LNCAP (cell line): ENCODE data around the gene CCDC85C.

Experiments used
- TF ChIP-seq, protein P1 (sequence below): fragments of 450-650 bp; IDR thresholded peaks from 2 replicates; pipeline ENCODE4 v1.5.1; 2017; ENCODE audit warnings: mild to moderate bottlenecking

Gene CCDC85C

GRCh38 chr14:99506276-99506675, 97.7 kb downstream of the CCDC85C start:
- TF ChIP-seq, protein P1, sequence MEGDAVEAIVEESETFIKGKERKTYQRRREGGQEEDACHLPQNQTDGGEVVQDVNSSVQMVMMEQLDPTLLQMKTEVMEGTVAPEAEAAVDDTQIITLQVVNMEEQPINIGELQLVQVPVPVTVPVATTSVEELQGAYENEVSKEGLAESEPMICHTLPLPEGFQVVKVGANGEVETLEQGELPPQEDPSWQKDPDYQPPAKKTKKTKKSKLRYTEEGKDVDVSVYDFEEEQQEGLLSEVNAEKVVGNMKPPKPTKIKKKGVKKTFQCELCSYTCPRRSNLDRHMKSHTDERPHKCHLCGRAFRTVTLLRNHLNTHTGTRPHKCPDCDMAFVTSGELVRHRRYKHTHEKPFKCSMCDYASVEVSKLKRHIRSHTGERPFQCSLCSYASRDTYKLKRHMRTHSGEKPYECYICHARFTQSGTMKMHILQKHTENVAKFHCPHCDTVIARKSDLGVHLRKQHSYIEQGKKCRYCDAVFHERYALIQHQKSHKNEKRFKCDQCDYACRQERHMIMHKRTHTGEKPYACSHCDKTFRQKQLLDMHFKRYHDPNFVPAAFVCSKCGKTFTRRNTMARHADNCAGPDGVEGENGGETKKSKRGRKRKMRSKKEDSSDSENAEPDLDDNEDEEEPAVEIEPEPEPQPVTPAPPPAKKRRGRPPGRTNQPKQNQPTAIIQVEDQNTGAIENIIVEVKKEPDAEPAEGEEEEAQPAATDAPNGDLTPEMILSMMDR, result no peak

GRCh38 chr14:99505089-99505488, 98.9 kb downstream of the CCDC85C start:
- TF ChIP-seq, protein P1, result no peak

- TF ChIP-seq, protein P1, result no peak
Measured at GRCh38 chr14:99503848-99504453, 100.1 kb downstream of the CCDC85C start.

DNA sequence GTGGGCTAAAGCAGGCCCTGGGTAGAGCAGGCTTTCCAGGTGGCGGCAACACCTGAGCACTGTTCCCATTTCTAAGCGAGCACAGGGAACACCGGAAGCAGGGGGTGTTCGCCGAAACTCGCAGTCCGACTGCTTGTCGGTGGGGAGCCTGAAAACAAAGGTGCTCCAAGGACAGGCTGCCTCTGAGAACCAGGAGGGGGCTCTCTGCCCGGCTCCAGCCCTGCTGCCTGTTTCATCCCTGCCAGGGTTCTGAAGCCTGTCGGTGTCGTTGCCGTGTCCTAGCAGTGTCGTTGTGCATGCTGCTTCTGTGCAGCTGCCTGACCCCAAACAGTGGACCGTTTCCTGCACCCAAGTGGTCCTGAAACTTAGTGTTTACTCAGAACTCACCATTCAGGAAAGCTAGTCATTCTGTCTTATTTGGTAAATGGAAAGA, 101.0 kb downstream of the CCDC85C start:
- TF ChIP-seq, protein P1, result no peak

DNA sequence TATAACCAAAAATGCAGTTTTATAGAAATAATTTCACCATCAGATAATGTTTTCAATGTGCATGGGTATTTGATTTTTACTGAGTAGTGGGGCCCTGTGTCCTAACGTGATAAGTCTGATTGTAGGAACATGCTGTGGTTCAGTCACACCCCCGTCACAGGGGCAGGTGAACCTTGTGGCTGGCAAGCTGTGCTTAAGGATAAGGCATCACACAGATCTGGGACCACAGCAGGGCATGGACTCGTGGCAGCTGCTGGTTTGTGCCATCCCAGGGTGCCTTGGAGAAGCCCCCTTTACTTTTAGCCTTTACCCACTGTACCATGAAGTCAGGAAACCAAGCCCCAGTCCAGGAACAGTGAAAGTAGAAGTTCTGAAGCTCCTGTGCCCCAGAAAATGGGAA, 106.1 kb downstream of the CCDC85C start:
- TF ChIP-seq, protein P1, result no peak

DNA sequence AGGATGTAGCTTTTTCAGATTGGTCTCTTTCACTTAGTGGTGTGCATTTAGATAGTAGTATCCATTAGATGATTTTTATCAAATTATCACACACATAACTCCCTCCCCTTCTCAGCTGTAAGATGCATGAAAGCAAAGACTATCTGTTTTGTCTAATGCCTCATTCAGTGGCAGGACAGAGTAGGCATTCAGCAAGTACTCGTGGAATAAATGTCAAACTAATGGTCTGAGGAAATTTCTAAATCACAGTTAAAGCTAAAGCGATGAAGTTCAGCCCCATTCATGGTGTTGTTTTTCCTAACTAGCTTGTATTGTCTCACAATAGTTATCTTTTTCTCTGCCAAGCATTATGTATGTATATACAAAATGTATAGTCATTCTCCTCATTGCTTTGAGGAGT, 106.7 kb downstream of the CCDC85C start:
- TF ChIP-seq, protein P1, result no peak

DNA sequence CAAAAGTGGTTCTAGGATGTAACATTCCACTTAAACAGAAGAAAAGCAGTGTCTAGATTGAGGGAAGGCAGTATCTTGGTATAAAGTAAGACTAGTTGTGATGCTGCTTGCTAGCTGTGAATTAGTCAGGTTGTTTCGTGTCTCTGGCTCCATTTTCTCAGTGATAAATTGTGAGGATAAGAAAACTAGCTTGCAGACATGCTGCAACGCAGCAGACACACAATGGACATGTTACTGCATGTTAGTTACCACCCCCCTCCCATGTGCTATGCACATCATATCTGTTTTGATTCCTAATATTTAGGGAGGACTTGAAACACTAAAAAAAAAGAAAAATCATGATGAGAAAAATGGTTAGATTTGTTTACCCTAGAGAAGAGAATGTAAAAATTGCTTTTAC, 119.9 kb downstream of the CCDC85C start:
- TF ChIP-seq, protein P1, result no peak

- TF ChIP-seq, protein P1, result no peak
Measured at GRCh38 chr14:99481745-99482099, 122.3 kb downstream of the CCDC85C start.
